Measurements from ENCODE around the gene PAPOLA.

Gene PAPOLA

DNA sequence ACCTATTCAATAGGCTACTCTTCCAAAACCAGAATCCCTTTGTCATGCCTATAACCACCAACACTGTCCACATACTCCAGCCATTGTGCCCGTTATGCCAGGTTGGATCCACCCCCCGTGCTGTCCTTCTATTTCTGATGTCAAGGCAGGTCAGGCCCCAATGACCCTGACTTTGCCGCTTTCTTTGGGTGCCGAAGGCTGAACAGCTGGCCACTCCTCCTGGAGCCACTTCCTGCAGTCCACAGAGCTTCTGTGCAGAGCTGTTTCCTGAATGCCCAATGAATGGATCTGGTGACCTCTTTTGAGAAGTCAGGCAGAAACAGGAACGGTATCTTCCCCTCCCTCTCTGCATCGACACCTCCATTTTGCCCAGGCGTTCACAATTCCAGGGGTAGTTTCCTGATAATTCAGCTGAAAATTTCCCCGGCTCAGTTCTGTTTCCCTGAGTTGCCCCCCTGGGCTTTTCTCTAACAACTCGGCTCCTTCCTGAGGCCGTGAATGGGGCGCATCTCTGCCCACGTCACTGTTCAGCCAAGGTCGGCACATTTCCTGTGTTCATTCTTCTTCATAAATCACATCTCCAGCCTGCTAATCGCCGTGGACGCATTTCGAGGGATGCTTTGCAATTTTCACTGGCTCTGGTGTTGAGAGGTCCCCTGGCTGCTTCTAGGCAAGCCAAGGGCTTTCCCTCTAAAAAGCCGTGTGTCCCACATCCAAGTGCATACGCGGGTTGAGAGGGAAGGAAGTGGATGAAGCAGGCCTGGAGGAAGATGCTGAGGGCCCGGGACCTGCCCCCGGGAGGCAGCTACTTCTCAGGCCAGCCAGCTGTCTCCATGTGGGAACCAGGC is 86.5 kb downstream of the PAPOLA start:
- no peak for TF ChIP-seq CTCF (IDR thresholded peaks at IDR 0.05; ENCODE audit: insufficient read depth, missing control alignments)
- FAIRE-seq = no peak
- DNase-seq (ENCODE audit: insufficient read length, low spot score) = no peak

DNA sequence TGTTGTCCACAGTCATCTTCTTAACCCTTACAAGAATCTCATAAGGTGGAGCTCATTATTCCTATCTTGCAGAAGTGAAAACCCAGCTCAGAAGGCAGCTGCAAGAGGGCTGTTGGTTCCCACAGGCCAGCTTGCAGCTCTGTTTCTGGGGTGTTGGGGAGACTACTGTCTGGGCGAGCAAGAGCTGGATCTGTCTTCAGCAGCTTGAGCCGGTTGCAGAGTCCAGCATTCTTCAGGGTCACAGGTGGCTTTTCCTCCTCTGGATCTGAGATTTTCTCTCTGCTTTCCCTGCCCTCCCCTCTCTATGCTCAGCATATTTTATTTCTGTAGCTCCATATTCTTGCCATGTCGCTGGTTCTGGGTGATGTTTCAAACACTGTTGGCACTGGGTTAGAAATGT is 87.4 kb downstream of the PAPOLA start:
- no peak for FAIRE-seq
- no peak for DNase-seq (ENCODE audit: insufficient read length, low spot score)
- TF ChIP-seq CTCF (IDR thresholded peaks at IDR 0.05; ENCODE audit: insufficient read depth, missing control alignments) = no peak

DNA sequence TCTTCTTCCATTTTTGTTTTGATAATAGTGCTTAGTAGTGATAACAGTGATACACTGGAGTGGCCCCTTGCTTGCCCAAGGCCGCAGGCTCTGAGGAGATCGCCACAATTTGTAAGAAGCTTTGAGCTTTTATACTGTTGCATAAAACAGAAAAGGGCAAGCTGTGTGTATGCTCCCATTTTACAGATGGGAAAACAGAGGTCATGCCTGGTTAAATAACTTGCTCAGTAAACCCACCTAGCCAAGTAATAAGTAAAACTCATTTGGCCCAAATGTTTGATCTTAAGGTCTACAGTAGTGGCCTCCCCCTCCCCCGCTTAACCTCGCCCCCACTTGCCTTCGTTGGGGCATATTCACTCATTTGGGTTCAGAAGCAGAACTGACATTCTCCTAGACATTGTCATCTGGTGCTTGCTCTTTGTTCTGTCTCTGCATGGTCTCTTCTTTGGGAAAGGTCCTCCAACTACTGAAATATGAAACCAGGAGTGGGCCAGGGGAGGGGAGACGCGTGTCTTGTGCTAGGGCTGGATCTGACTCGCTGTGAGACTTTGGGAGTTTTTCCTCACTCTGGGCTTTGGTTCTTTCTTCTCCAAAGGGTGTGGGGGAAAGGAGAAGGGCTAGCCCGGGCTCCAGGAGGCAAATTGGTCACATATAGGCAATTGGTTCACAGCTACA is 88.1 kb downstream of the PAPOLA start:
- TF ChIP-seq CTCF (IDR thresholded peaks at IDR 0.05; ENCODE audit: insufficient read depth, missing control alignments) = no peak
- FAIRE-seq (no peak), DNase-seq (ENCODE audit: insufficient read length, low spot score) (no peak)

DNA sequence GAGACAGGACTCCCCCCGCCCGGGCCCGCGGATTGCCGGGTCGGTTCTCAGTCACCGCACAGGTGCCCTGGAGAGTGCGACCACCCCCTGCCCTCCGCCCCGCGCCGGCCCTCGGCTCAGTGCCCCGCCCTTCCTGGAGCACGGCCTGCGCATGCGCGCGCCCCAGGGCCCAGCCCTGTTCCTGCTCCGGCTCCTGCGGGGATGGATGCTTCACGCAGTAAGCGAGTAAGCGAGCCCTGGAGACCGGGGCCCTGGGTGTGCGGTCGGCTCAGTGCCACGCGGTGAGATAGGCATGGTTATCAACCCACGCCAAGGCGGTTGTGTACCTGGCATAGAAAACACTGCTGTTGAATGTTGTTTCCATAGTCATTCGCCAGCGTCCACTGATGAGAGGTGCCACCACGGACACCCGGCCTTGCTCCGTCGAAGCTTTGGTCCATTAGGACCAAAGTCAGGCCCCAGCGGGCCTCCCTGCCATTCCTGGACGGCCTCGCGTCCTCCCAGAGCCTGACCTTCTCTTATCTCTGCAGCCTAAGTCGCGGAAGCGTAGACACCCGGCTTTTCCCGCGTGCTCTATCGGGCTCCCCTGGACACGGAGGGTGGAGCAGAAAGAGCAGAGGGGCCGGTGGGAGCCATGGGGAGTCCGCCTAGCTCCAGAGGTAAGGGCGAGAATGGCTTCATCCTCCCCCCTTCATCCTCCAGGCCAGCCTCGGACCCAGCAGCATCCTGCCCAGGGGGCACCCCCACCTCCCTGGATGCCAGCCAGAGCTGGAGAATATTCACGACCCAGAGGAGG is 90.6 kb downstream of the PAPOLA start:
- FAIRE-seq (no peak), DNase-seq (ENCODE audit: insufficient read length, low spot score) (peak; percentile 94)
- no peak for TF ChIP-seq CTCF (IDR thresholded peaks at IDR 0.05; ENCODE audit: insufficient read depth, missing control alignments)

DNA sequence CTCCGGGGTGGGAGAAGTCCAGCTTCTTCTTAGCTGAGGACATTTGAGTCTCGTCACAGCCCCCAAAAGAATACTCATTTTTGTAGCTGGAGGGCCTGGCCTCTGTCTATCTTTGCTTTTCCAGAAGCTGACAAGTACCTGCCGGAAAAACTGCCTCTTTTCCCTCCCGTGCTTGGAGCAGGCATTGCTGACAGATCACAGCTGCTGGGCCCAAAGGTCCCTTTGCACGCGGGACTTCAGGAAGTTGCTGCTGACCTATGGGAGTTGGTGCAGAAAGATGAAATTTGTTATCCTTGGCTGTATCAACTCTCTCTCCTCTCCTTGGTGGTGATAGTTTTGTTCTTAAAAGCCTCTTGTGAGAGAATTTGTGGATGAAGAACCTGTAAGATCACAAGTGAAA is 92.8 kb downstream of the PAPOLA start:
- no peak for FAIRE-seq

GRCh38 chr14:96597680-96598079 is 95.5 kb downstream of the PAPOLA start:
- no peak for TF ChIP-seq CTCF (IDR thresholded peaks at IDR 0.05; ENCODE audit: insufficient read depth, missing control alignments)
- DNase-seq (ENCODE audit: insufficient read length, low spot score) = no peak
- no peak for FAIRE-seq

More for the DNA sequence above, 92.8 kb downstream of the PAPOLA start:
- no peak for DNase-seq (ENCODE audit: insufficient read length, low spot score)
- no peak for TF ChIP-seq CTCF (IDR thresholded peaks at IDR 0.05; ENCODE audit: insufficient read depth, missing control alignments)
